Neuronal stem cell (in vitro differentiated cells): ENCODE data around the gene APOBEC3C.
"Not testable (repeated sequence)": the region's sequence is repeated elsewhere in the genome, so short reads cannot be mapped to it uniquely, and the experiment has no call there.

ENCODE experiments used
- DNase-seq: peaks from one replicate; pipeline ENCODE4 v3.0.0-alpha.2; 2013; ENCODE audit warnings: low spot score
- H2AFZ ChIP-seq: one replicate; pipeline ENCODE4 v1.6.1; 2013; ENCODE audit warnings: mild to moderate bottlenecking, low read length, inconsistent platforms
- H2AK5ac ChIP-seq: 2 replicates; pipeline ENCODE4 v1.6.1; 2013; ENCODE audit warnings: low read depth, mild to moderate bottlenecking, inconsistent platforms, low read length, moderate library complexity, mixed read lengths
- H2BK120ac ChIP-seq: 2 replicates; pipeline ENCODE4 v1.6.1; 2013; ENCODE audit warnings: low read depth, mild to moderate bottlenecking, inconsistent platforms, low read length, moderate library complexity, mixed read lengths
- H2BK12ac ChIP-seq: one replicate; pipeline ENCODE4 v1.6.1; 2013; ENCODE audit warnings: low read length, inconsistent platforms
- H2BK15ac ChIP-seq: 2 replicates; pipeline ENCODE4 v1.6.1; 2013; ENCODE audit warnings: mild to moderate bottlenecking, low read length, inconsistent platforms, mixed read lengths
- H2BK5ac ChIP-seq: one replicate; pipeline ENCODE4 v1.6.1; 2013; ENCODE audit warnings: inconsistent platforms, mild to moderate bottlenecking, low read length, moderate library complexity
- H3K14ac ChIP-seq: one replicate; pipeline ENCODE4 v1.6.1; 2013; ENCODE audit warnings: low read length, inconsistent platforms
- H3K18ac ChIP-seq: 2 replicates; pipeline ENCODE4 v1.6.1; 2013; ENCODE audit warnings: low read length, inconsistent platforms
- H3K23ac ChIP-seq: 2 replicates; pipeline ENCODE4 v1.6.1; 2013; ENCODE audit warnings: low read depth, mild to moderate bottlenecking, mixed read lengths, low read length, inconsistent platforms; ENCODE audit not compliant: poor library complexity
- H3K27ac ChIP-seq: replicated peaks from 3 replicates; pipeline ENCODE4 v1.5.1; 2013; ENCODE audit warnings: low read length, inconsistent platforms
- H3K27me3 ChIP-seq, 3 experiments: 2 replicates each; pipeline ENCODE4 v1.6.1; 2013; ENCODE audit warnings: low read length in 3 of 3, mild to moderate bottlenecking in 2 of 3, inconsistent platforms in 1 of 3, low read depth in 1 of 3, mixed read lengths in 1 of 3, moderate library complexity in 1 of 3; ENCODE audit not compliant: control insufficient read depth in 3 of 3, insufficient read depth in 3 of 3
- H3K36me3 ChIP-seq, 2 donors: replicated peaks in 1 of 2; 2 replicates each; pipeline ENCODE4 v1.6.1; 2013; ENCODE audit warnings: low read length in 2 of 2; ENCODE audit not compliant: control insufficient read depth in 2 of 2, insufficient read depth in 2 of 2
- H3K4ac ChIP-seq: 2 replicates; pipeline ENCODE4 v1.6.1; 2013; ENCODE audit warnings: inconsistent platforms, mild to moderate bottlenecking, low read length, moderate library complexity
- H3K4me1 ChIP-seq, 2 donors: 1 replicate in 1 of 2; 2 replicates in 1 of 2; pipeline ENCODE4 v1.6.1; 2013; ENCODE audit warnings: low read length in 2 of 2, low read depth in 1 of 2; ENCODE audit not compliant: control insufficient read depth in 2 of 2, insufficient read depth in 1 of 2
- H3K4me2 ChIP-seq: one replicate; pipeline ENCODE4 v1.6.1; 2013; ENCODE audit warnings: mild to moderate bottlenecking, low read length, inconsistent platforms; ENCODE audit not compliant: insufficient read depth, poor library complexity, severe bottlenecking
- H3K4me3 ChIP-seq, 2 donors: 2 replicates each; pipeline ENCODE4 v1.5.1; 2013; ENCODE audit warnings: low read length in 2 of 2, mild to moderate bottlenecking in 2 of 2, inconsistent platforms in 1 of 2, moderate library complexity in 1 of 2
- H3K79me1 ChIP-seq: one replicate; pipeline ENCODE4 v1.6.1; 2013; ENCODE audit warnings: low read depth, mild to moderate bottlenecking, inconsistent platforms, low read length, moderate library complexity
- H3K9ac ChIP-seq: one replicate; pipeline ENCODE4 v1.6.1; 2013; ENCODE audit warnings: mild to moderate bottlenecking, low read depth, low read length, inconsistent platforms; ENCODE audit not compliant: poor library complexity
- H3K9me3 ChIP-seq, 2 donors: replicated peaks in 1 of 2; 2 replicates each; pipeline versions ENCODE3 to v1.6.1; 2013; ENCODE audit warnings: low read length in 2 of 2, mild to moderate bottlenecking in 2 of 2, inconsistent platforms in 1 of 2, low read depth in 1 of 2, mixed read lengths in 1 of 2, moderate library complexity in 1 of 2; ENCODE audit not compliant: control insufficient read depth in 2 of 2, insufficient read depth in 1 of 2
- H4K8ac ChIP-seq: one replicate; pipeline ENCODE4 v1.6.1; 2013; ENCODE audit warnings: low read depth, mild to moderate bottlenecking, inconsistent platforms, low read length, moderate library complexity
- H4K91ac ChIP-seq: one replicate; pipeline ENCODE4 v1.6.1; 2013; ENCODE audit warnings: low read length, low read depth, mild to moderate bottlenecking, inconsistent platforms; ENCODE audit not compliant: poor library complexity
- WGBS, 2 donors: extraction: QIAGEN DNeasy Blood & Tissue Kit; methylation state at CpG; one replicate each; pipeline ENCODE4 v1.1.7; 2013; ENCODE audit warnings: missing lambda C conversion rate in 2 of 2, mixed read lengths in 1 of 2; ENCODE audit not compliant: insufficient read length in 2 of 2, insufficient replicate concordance in 1 of 2; ENCODE audit errors: extremely low coverage in 2 of 2; 5-methylcytosine and 5-hydroxymethylcytosine counted together

Gene APOBEC3C

DNA sequence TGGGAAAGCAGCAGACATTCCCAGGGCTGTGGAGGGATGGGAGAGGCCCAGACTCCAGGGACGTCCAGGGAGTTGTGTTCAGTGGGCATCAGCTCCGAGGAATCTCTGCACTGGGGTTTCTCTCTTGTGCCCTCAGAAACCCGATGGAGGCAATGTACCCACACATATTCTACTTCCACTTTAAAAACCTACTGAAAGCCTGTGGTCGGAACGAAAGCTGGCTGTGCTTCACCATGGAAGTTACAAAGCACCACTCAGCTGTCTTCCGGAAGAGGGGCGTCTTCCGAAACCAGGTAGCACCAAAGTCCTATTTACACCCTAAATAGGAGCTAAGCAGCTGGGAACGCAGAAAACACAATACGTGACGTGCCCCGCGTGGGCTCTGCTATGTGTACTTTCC lies 15.2 kb downstream of the APOBEC3C start:
- no peaks in the 10 kb centered on the region for H3K79me1 ChIP-seq

DNA sequence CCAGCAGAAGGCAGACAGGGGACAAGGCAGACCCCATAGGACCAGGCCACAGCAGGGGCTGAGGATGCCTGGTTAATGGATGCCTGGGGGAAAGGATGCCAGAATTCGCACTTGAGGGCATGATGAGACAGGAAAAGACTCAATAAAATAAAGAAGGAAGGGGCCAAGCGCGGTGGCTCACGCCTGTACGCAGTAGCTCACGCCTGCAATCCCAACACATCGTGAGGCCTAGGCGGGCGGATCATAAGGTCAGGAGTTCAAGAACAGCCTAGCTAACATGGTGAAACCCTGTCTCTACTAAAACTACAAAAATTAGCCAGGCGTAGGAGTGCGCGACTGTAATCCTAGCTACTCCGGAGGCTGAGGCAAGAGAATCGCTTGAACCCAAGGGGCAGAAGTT lies 16.6 kb downstream of the APOBEC3C start:
- H3K79me1 ChIP-seq, result no peaks in the 10 kb centered on the region
- no peak overlapping the region for H2BK5ac ChIP-seq
- no peak for DNase-seq
- no peak overlapping the region for H3K18ac ChIP-seq
- no peak overlapping the region for H3K14ac ChIP-seq
- H2AK5ac ChIP-seq, result no peak overlapping the region
- no peak overlapping the region for H2BK15ac ChIP-seq
- H2AFZ ChIP-seq, result no peak overlapping the region
- no peak overlapping the region for H2BK120ac ChIP-seq
- H3K4ac ChIP-seq, result no peak overlapping the region
- no peak overlapping the region for H3K4me2 ChIP-seq
- no peak overlapping the region for H4K91ac ChIP-seq
- no peak overlapping the region for H2BK12ac ChIP-seq
- peaks cover 0 to 4% of the 10 kb centered on the region in 2 donors for H3K4me1 ChIP-seq
- no peak overlapping the region for H3K9ac ChIP-seq
- no CpG with 5 or more reads among the region's 14 CpGs for WGBS, 2 donors
- no peak overlapping the region for H3K23ac ChIP-seq
- no peaks in the 10 kb centered on the region for H3K9me3 ChIP-seq
- no peak overlapping the region for H3K4me3 ChIP-seq
- H3K27me3 ChIP-seq, result no peaks in the 10 kb centered on the region
- H3K36me3 ChIP-seq, result no peaks in the 10 kb centered on the region
- no peak overlapping the region for H4K8ac ChIP-seq
- no peak overlapping the region for H3K27ac ChIP-seq

More for the DNA sequence above, 15.2 kb downstream of the APOBEC3C start:
- H4K91ac ChIP-seq, result no peak overlapping the region
- H3K23ac ChIP-seq, result no peak overlapping the region
- peaks cover 0 to 4% of the 10 kb centered on the region in 2 donors for H3K4me1 ChIP-seq
- no peak for DNase-seq
- no peak overlapping the region for H2BK15ac ChIP-seq
- H3K36me3 ChIP-seq, result no peaks in the 10 kb centered on the region
- no peak overlapping the region for H2AK5ac ChIP-seq
- no peak overlapping the region for H4K8ac ChIP-seq
- no peak overlapping the region for H3K18ac ChIP-seq
- no peak overlapping the region for H2AFZ ChIP-seq
- H3K4ac ChIP-seq, result no peak overlapping the region
- H2BK5ac ChIP-seq, result no peak overlapping the region
- H3K27ac ChIP-seq, result no peak overlapping the region
- H3K27me3 ChIP-seq, result no peaks in the 10 kb centered on the region
- no peaks in the 10 kb centered on the region for H3K9me3 ChIP-seq
- no peak overlapping the region for H3K4me2 ChIP-seq
- WGBS, 2 donors, result no CpG with 5 or more reads among the region's 13 CpGs
- no peak overlapping the region for H2BK120ac ChIP-seq
- no peak overlapping the region for H3K9ac ChIP-seq
- no peak overlapping the region for H3K4me3 ChIP-seq
- H3K14ac ChIP-seq, result no peak overlapping the region
- no peak overlapping the region for H2BK12ac ChIP-seq

DNA sequence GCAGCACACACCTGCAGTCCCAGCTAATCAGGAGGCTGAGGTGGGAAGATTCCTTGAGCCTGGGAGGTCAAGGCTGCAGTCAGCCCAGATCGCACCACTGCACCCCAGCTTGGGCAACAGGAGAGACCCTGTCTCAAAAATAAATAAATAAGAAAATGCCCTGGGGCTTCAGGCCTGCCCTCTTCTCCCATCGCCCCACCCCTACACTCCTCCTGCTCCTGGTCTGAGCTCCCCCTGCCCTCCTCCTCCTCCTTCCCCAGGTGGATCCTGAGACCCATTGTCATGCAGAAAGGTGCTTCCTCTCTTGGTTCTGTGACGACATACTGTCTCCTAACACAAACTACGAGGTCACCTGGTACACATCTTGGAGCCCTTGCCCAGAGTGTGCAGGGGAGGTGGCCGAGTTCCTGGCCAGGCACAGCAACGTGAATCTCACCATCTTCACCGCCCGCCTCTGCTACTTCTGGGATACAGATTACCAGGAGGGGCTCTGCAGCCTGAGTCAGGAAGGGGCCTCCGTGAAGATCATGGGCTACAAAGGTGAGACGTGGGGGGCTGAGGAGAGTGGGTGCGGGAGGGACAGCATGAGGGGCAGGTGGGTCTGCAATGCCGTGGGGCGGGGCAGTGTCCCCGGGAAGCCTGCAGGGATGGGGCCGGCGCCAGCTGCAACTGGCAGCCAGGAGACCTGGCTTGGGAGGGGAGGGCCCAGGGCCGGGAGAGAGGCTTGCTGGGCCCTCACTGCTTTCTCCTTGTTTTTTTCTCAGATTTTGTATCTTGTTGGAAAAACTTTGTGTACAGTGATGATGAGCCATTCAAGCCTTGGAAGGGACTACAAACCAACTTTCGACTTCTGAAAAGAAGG lies 17.6 kb downstream of the APOBEC3C start:
- H3K36me3 ChIP-seq, H2BK120ac ChIP-seq, H3K4me2 ChIP-seq, H4K8ac ChIP-seq, H3K4me1 ChIP-seq, H3K4ac ChIP-seq, DNase-seq, H2BK12ac ChIP-seq, H3K23ac ChIP-seq, H3K27me3 ChIP-seq, H2AFZ ChIP-seq, H3K4me3 ChIP-seq, H3K27ac ChIP-seq, H3K14ac ChIP-seq, H2BK15ac ChIP-seq, H3K9me3 ChIP-seq, H4K91ac ChIP-seq, H3K79me1 ChIP-seq, H3K18ac ChIP-seq, H2BK5ac ChIP-seq: not testable (repeated sequence)
- Histone ChIP-seq H2AK5ac (peak overlapping the region; percentile 75), H3K9ac (peak overlapping the region; percentile 12)
- no CpG with 5 or more reads among the region's 18 CpGs for WGBS, 2 donors

DNA sequence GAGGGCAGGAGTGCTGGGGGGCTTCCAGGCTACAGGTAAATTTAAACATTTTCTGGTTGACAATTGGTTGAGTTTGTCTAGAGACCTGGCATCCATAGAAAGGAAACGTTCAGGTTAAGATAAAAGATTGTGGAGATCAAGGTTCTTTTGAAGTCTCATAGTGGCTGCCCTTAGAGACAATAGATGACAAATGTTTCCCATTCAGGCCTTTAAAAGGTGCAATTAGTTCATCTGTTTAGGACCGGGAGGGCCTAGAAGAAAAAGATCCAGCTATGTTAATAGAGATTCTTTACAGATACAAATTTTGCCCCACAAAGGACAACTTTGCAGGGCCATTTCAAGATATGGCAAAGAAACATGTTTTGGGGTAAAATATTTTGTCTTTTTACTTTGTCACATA lies 23.0 kb downstream of the APOBEC3C start:
- H3K27ac ChIP-seq, H2BK12ac ChIP-seq, H4K91ac ChIP-seq, H3K9me3 ChIP-seq, H3K18ac ChIP-seq, H3K9ac ChIP-seq, H3K27me3 ChIP-seq, H2BK120ac ChIP-seq, H3K14ac ChIP-seq, H3K79me1 ChIP-seq, DNase-seq, H2BK15ac ChIP-seq, H4K8ac ChIP-seq, H3K4me3 ChIP-seq, H3K4me2 ChIP-seq, H3K4ac ChIP-seq, H2AK5ac ChIP-seq, H2AFZ ChIP-seq, H2BK5ac ChIP-seq, H3K23ac ChIP-seq, H3K36me3 ChIP-seq: not testable (repeated sequence)
- peaks cover 7 to 11% of the 10 kb centered on the region in 2 donors for H3K4me1 ChIP-seq
- WGBS, 2 donors, result no CpG with 5 or more reads among the region's 2 CpGs
